Spleen (tissue), 7 donors: ENCODE measurements around the gene NLRP1.

Experiments
- POLR2AphosphoS5 ChIP-seq, 3 donors: sonication (generic); formaldehyde crosslinking; IDR thresholded peaks; one replicate each; pipeline ENCODE4 v1.5.1; 2017; ENCODE audit warnings: antibody characterized with exemption in 3 of 3
- TF ChIP-seq, protein P1 (sequence below), 11 experiments: fragments of 200-600 bp in 7 of 11; fragments of 450-650 bp in 4 of 11; sonication (generic) in 4 of 11; IDR thresholded peaks in 8 of 11; conservative IDR thresholded peaks in 3 of 11; 1 replicate in 7 of 11; 2 replicates in 4 of 11; pipeline versions ENCODE4 v1.4.0 to v1.8.0; 2016 to 2021; ENCODE audit warnings: antibody characterized with exemption in 11 of 11, inconsistent platforms in 4 of 11, mild to moderate bottlenecking in 1 of 11
- donor health status: DM: no; HTN: no; CAD: no; lungs with moderate emphysema.
- donor health status: DM: no; HTN: no; CAD: no.
- donor health status: DM: no; HTN: no; CAD: no.

DNA sequence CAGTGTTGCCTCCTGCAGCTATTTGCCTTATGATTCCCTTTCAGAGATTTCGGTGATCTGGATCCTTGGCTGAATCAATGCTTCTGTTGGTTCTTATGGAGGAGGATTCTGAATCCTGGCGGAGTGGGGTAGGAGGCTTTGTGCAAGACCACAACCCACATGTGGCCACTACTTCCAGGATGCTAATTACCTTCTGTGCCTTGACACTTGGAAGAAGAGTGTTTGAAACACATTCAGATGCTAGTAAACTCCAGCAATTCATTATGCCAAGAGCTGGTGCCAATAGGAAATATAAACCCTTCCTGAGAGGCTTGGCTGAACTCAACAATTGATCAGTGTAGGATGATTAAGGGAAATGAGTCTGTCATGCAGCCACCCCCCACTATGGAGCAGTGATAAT lies 12.1 kb upstream of the NLRP1 start:
- TF ChIP-seq, protein P1, sequence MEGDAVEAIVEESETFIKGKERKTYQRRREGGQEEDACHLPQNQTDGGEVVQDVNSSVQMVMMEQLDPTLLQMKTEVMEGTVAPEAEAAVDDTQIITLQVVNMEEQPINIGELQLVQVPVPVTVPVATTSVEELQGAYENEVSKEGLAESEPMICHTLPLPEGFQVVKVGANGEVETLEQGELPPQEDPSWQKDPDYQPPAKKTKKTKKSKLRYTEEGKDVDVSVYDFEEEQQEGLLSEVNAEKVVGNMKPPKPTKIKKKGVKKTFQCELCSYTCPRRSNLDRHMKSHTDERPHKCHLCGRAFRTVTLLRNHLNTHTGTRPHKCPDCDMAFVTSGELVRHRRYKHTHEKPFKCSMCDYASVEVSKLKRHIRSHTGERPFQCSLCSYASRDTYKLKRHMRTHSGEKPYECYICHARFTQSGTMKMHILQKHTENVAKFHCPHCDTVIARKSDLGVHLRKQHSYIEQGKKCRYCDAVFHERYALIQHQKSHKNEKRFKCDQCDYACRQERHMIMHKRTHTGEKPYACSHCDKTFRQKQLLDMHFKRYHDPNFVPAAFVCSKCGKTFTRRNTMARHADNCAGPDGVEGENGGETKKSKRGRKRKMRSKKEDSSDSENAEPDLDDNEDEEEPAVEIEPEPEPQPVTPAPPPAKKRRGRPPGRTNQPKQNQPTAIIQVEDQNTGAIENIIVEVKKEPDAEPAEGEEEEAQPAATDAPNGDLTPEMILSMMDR (IDR thresholded peaks at IDR 0.05 in 8 of 11, conservative IDR thresholded peaks at IDR 0.05 in 3 of 11) = no peak
- TF ChIP-seq POLR2AphosphoS5 (IDR thresholded peaks at IDR 0.05) = no peak
